ENCODE measurements around the gene GTPBP4. TPM values are rescaled to one million over a fixed set of nuclear protein-coding genes. Genes with fewer than 3 reads are reported as not detected.
A peak's percentile ranks its signal among the peaks of the same experiment; 100 is the strongest.

The GTPBP4 gene
- total and polyA plus RNA-seq, 2 of the 13 experiments (the other 11 are each of a cell fraction or from before 2014, with no cell fraction given), result 24.1 to 85.5 TPM

DNA sequence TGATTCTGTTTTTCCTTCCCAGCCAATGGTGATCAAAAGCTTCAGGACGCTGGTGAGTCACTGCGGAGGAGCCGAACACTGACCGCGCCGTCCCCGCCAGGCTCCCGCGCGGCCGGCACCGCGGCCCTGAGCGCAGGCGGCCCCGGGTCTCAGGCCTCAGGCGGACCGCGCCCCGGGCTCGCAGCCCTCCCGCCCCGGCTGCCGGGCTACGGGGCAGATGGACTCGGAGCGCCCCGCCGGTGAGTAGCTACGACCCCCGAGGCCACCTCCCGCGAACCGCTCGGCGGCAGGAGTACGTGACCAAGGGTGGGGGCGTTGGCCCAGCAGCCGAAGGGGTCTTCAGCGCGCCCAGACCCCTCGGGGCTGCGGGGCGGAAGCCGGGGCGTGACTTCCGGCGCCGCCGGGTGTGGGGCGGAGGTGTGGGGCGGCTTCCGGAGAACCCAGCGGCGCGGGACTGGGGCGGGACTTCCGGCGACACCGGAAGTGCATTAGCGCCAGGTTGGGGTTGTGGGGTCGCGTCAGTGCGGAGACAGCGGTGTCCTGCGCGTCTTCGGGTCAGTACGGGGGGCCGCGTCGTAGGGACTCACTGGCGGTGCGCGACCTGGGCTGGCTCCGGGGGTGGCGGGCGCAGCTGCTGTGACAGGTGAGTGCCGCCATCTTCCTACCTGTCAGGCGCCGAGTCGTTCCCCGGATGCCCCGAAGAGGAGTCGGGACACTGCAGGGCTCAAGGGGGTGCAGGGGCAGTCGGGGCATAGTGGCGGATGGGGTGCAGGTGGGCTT is 68.3 kb downstream of the GTPBP4 start, which contains the start of gene WDR37 (continued):
- no peak; the same call in 1 of the 2 replicates for TF ChIP-seq CTCF (CRISPR knock-in tag; IDR thresholded peaks at IDR 0.05)
- no peak for TF ChIP-seq ZKSCAN5 (CRISPR knock-in tag; IDR thresholded peaks at IDR 0.05)
- TF ChIP-seq KLF12 (CRISPR knock-in tag; IDR thresholded peaks at IDR 0.05; ENCODE audit: borderline replicate concordance), result peak; percentile 55; the same call in 1 of the 2 replicates
- no peak for TF ChIP-seq MATR3 (CRISPR knock-in tag; IDR thresholded peaks at IDR 0.05)
- TF ChIP-seq HDAC1 (CRISPR knock-in tag; IDR thresholded peaks at IDR 0.05), result peak; percentile 88; the same call in 1 of the 2 replicates
- TF ChIP-seq MEIS1 (CRISPR knock-in tag; IDR thresholded peaks at IDR 0.05; ENCODE audit: borderline replicate concordance), result no peak
- TF ChIP-seq, protein P1, sequence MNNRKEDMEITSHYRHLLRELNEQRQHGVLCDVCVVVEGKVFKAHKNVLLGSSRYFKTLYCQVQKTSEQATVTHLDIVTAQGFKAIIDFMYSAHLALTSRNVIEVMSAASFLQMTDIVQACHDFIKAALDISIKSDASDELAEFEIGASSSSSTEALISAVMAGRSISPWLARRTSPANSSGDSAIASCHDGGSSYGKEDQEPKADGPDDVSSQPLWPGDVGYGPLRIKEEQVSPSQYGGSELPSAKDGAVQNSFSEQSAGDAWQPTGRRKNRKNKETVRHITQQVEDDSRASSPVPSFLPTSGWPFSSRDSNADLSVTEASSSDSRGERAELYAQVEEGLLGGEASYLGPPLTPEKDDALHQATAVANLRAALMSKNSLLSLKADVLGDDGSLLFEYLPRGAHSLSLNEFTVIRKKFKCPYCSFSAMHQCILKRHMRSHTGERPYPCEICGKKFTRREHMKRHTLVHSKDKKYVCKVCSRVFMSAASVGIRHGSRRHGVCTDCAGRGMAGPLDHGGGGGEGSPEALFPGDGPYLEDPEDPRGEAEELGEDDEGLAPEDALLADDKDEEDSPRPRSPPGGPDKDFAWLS (CRISPR knock-in tag; IDR thresholded peaks at IDR 0.05; ENCODE audit: borderline replicate concordance), result 0 out of 2 replicates have a peak, but pooled peaks have one; percentile 51
- no peak for TF ChIP-seq SATB2 (CRISPR knock-in tag; IDR thresholded peaks at IDR 0.05)
- TF ChIP-seq CBX5 (CRISPR knock-in tag; IDR thresholded peaks at IDR 0.05; ENCODE audit: borderline replicate concordance), result 0 out of 2 replicates have a peak, but pooled peaks have one; percentile 15
- TF ChIP-seq ZNF260 (CRISPR knock-in tag; IDR thresholded peaks at IDR 0.05; ENCODE audit: borderline replicate concordance, low read depth), result 0 out of 2 replicates have a peak, but pooled peaks have one; percentile 53
- TF ChIP-seq, protein P2, sequence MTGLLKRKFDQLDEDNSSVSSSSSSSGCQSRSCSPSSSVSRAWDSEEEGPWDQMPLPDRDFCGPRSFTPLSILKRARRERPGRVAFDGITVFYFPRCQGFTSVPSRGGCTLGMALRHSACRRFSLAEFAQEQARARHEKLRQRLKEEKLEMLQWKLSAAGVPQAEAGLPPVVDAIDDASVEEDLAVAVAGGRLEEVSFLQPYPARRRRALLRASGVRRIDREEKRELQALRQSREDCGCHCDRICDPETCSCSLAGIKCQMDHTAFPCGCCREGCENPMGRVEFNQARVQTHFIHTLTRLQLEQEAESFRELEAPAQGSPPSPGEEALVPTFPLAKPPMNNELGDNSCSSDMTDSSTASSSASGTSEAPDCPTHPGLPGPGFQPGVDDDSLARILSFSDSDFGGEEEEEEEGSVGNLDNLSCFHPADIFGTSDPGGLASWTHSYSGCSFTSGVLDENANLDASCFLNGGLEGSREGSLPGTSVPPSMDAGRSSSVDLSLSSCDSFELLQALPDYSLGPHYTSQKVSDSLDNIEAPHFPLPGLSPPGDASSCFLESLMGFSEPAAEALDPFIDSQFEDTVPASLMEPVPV (CRISPR knock-in tag; IDR thresholded peaks at IDR 0.05), result no peak
- no peak for TF ChIP-seq KLF9 (CRISPR knock-in tag; IDR thresholded peaks at IDR 0.05; ENCODE audit: low read depth)
- 0 out of 2 replicates have a peak, but pooled peaks have one; percentile 48 for TF ChIP-seq E2F1 (CRISPR knock-in tag; IDR thresholded peaks at IDR 0.05)
- no peak for TF ChIP-seq TEAD2 (CRISPR knock-in tag; IDR thresholded peaks at IDR 0.05)
- TF ChIP-seq ELF4 (CRISPR knock-in tag; IDR thresholded peaks at IDR 0.05; ENCODE audit: borderline replicate concordance), result no peak
- TF ChIP-seq HOXA7 (CRISPR knock-in tag; IDR thresholded peaks at IDR 0.05), result 0 out of 2 replicates have a peak, but pooled peaks have one; percentile 28
- TF ChIP-seq SRSF1 (optimal IDR thresholded peaks at IDR 0.05; ENCODE audit: low read depth, low read length), result no peak
- TF ChIP-seq PITX1 (CRISPR knock-in tag; IDR thresholded peaks at IDR 0.05), result no peak
- TF ChIP-seq ATRX (CRISPR knock-in tag; IDR thresholded peaks at IDR 0.05; ENCODE audit: borderline replicate concordance), result no peak
- no peak for TF ChIP-seq NFIB (CRISPR knock-in tag; IDR thresholded peaks at IDR 0.05; ENCODE audit: borderline replicate concordance)
- peak; percentile 92 for TF ChIP-seq ZNF234 (CRISPR knock-in tag; conservative IDR thresholded peaks at IDR 0.05)
- TF ChIP-seq SIN3B (IDR thresholded peaks at IDR 0.05; ENCODE audit: low read length), result no peak
- no peak for TF ChIP-seq ZNF263 (CRISPR knock-in tag; IDR thresholded peaks at IDR 0.05)

Measured in HepG2 (cell line).